CD4-positive, alpha-beta memory T cell (primary cell): ENCODE results near the gene NATD1. TPM values are rescaled to one million over a fixed set of nuclear protein-coding genes. Genes with fewer than 3 reads are reported as not detected.
A peak's percentile ranks its signal among the peaks of the same experiment; 100 is the strongest.

Experiments used
- CTCF ChIA-PET: fragments of 350-600 bp; sonication (Branson Sonifier 250); formaldehyde crosslinking; loops from one replicate; lab custom pipeline; 2021; ENCODE audit warnings: inconsistent platforms; ENCODE audit not compliant: partially characterized antibody; lab: Charles Lee
- POLR2A ChIA-PET: fragments of 350-600 bp; sonication (Branson Sonifier 250); formaldehyde crosslinking; loops from one replicate; lab custom pipeline; 2021; ENCODE audit not compliant: partially characterized antibody; lab: Charles Lee
- DNase-seq, 5 donors: peaks; one replicate each; pipeline versions ENCODE4 v3.0.0 to v3.0.0-alpha.2; 2020 to 2022; ENCODE audit warnings: mixed read lengths in 1 of 5
- H3K27ac ChIP-seq: one replicate; pipeline ENCODE4 v1.7.0; 2013; ENCODE audit warnings: low read depth, low read length
- H3K27me3 ChIP-seq: 2 replicates; pipeline ENCODE4 v1.7.0; 2013; ENCODE audit warnings: mild to moderate bottlenecking, low read length, moderate library complexity; ENCODE audit not compliant: insufficient read depth
- H3K36me3 ChIP-seq: 2 replicates; pipeline ENCODE4 v1.7.0; 2013; ENCODE audit warnings: mild to moderate bottlenecking, low read length, moderate library complexity; ENCODE audit not compliant: insufficient read depth
- H3K4me1 ChIP-seq: 2 replicates; pipeline ENCODE4 v1.7.0; 2013; ENCODE audit warnings: mild to moderate bottlenecking, low read length, moderate library complexity; ENCODE audit not compliant: insufficient read depth
- H3K4me3 ChIP-seq, 2 donors: one replicate each; pipeline ENCODE4 v1.7.0; 2013; ENCODE audit warnings: low read length in 2 of 2, mild to moderate bottlenecking in 1 of 2
- H3K9me3 ChIP-seq, 2 donors: one replicate each; pipeline ENCODE4 v1.7.0; 2013; ENCODE audit warnings: low read length in 2 of 2, control low read depth in 1 of 2; ENCODE audit not compliant: control insufficient read depth in 1 of 2
- H3K27ac Mint-ChIP-seq, 7 donors: one replicate each; pipeline ENCODE4 v1.8.0; 2020 to 2021; ENCODE audit warnings: mixed read lengths in 7 of 7, mild to moderate bottlenecking in 6 of 7, inconsistent platforms in 3 of 7, moderate library complexity in 3 of 7
- H3K27me3 Mint-ChIP-seq, 2 donors: one replicate each; pipeline ENCODE4 v1.8.0; 2020 to 2021; ENCODE audit warnings: mixed read lengths in 2 of 2
- H3K36me3 Mint-ChIP-seq, 2 donors: one replicate each; pipeline ENCODE4 v1.8.0; 2020 to 2021; ENCODE audit warnings: mixed read lengths in 2 of 2, inconsistent platforms in 1 of 2, mild to moderate bottlenecking in 1 of 2
- H3K4me1 Mint-ChIP-seq, 4 donors: one replicate each; pipeline ENCODE4 v1.8.0; 2020 to 2021; ENCODE audit warnings: mixed read lengths in 4 of 4, mild to moderate bottlenecking in 1 of 4
- H3K4me3 Mint-ChIP-seq, 8 donors: one replicate each; pipeline ENCODE4 v1.8.0; 2020 to 2021; ENCODE audit warnings: mixed read lengths in 8 of 8, mild to moderate bottlenecking in 7 of 8, moderate library complexity in 6 of 8, inconsistent platforms in 3 of 8
- H3K9me3 Mint-ChIP-seq, 8 donors: one replicate each; pipeline ENCODE4 v1.8.0; 2020 to 2021; ENCODE audit warnings: mixed read lengths in 8 of 8, mild to moderate bottlenecking in 5 of 8, inconsistent platforms in 3 of 8, moderate library complexity in 1 of 8
- intact Hi-C: fragments of 100-400 bp; cut with micrococcal nuclease; formaldehyde crosslinking; loops from one replicate; pipeline ENCODE4 v1.15.1; 2023
- polyA plus RNA-seq, 2 donors: library from polyadenylated mRNA; unstranded; fragments of 300-500 nt; fragmentation: Illumina TruSeq; gene quantifications; one replicate each; pipeline ENCODE4 v1.2.3, GENCODE V29; 2021
- total RNA-seq, 2 experiments: library from RNA; stranded (reverse); gene quantifications; one replicate each; pipeline ENCODE4 v1.2.3, GENCODE V29; 2021

Gene NATD1
- total and polyA plus RNA-seq, 4 experiments from 2014 or later, result 0.32 to 13.5 (median 7.7) TPM

DNA sequence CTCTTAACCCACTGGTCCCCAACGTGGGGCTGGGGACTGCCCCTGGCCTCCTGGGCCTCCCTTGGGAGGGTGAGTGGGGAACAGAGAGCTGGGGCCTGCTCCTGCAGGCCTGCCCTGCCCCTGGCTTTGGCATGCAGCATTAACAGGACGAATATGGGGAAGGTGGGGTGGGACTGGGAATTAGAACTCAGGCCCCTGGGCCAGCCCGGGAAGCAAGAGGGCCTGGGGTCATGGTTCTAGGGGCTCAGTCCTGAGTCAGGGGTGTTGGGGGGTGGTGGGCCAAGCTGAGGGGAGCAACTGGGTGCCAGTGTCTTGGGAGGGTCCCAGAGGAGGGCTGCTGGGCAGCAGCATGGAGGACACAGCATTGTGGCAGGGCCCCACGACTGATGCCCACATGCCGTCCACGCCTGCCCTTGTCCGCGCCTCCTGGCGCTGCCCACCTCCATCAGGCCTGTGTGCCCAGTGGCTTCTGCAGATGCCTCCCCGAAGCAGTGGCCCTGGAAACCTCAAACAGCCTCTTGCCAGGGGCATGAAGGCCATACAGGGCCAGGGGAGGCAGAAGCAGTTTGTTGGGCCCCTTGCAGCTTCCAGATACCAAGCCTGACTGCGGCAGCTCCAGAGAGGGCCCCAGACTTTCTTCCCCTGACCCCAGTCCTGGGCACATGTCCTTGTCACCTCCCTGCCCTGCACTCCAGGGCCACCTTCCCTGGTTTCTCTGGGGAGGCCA is 36.1 kb upstream of the NATD1 start:
- peaks cover 0 to 4% of the 10 kb centered on the region in 2 donors for H3K27me3 Mint-ChIP-seq

GRCh38 chr17:21288571-21289017 is 35.4 kb upstream of the NATD1 start:
- ChIA-PET POLR2A (interaction anchor here (0.5 to 4.3 kb wide), 11 partner anchors 9 to 245 kb away, joined by 3 to 59 read pairs (median 11); partner anchors contain the start of genes NATD1, TMEM11 and USP22), CTCF (interaction anchor here (1.0 to 4.3 kb wide), 5 partner anchors 11 to 245 kb away, joined by 3 to 56 read pairs (median 4); no protein-coding TSS in a partner anchor)
- Mint-ChIP-seq H3K27me3 (peaks cover 0 to 4% of the 10 kb centered on the region in 2 donors), H3K4me3 (peak overlapping the region; percentile 95 to 99 (median 96)), H3K36me3 (peaks cover 0 to 34% of the 10 kb centered on the region in 2 donors), H3K9me3 (peaks cover 0 to 10% (median 5%) of the 10 kb centered on the region in 8 donors), H3K4me1 (peaks cover 29 to 69% (median 48%) of the 10 kb centered on the region in 4 donors), H3K27ac (peak overlapping the region; percentile 97 to 99 (median 98))
- peak overlapping the region; percentile 94 for H3K27ac ChIP-seq
- DNase-seq, result peak in 1 of 5 donors; percentile 48
- no peaks in the 10 kb centered on the region for H3K9me3 ChIP-seq
- peak overlapping the region in 1 of 2 donors; percentile 87 for H3K4me3 ChIP-seq
- H3K27me3 ChIP-seq, result no peaks in the 10 kb centered on the region
- H3K36me3 ChIP-seq, result no peaks in the 10 kb centered on the region
- H3K4me1 ChIP-seq, result peaks cover 52% of the 10 kb centered on the region
- intact Hi-C loops, result loop anchor here (1.0 kb wide), 3 partner anchors 8 to 169 kb away; partner anchors contain the start of gene NATD1

More for the DNA sequence above, 36.1 kb upstream of the NATD1 start:
- peaks cover 29 to 70% (median 49%) of the 10 kb centered on the region in 4 donors for H3K4me1 Mint-ChIP-seq
- peak overlapping the region; percentile 97 to 99 (median 98) for H3K27ac Mint-ChIP-seq
- intact Hi-C loops, result no loop called here
- Histone ChIP-seq H3K4me3 (no peak overlapping the region), H3K36me3 (no peaks in the 10 kb centered on the region), H3K27ac (peak overlapping the region; percentile 94), H3K4me1 (peaks cover 52% of the 10 kb centered on the region), H3K9me3 (no peaks in the 10 kb centered on the region), H3K27me3 (no peaks in the 10 kb centered on the region)
- H3K4me3 Mint-ChIP-seq, result peak overlapping the region in 2 of 8 donors; percentile 47 to 98
- ChIA-PET POLR2A (interaction anchor here (0.5 to 1.6 kb wide), 3 partner anchors 11 to 246 kb away, joined by 3 to 6 read pairs (median 5); partner anchors contain the start of gene USP22), CTCF (interaction anchor here (0.6 to 2.3 kb wide), 2 partner anchors 9 to 239 kb away, joined by 4 to 16 read pairs; no protein-coding TSS in a partner anchor)
- peaks cover 0 to 10% (median 5%) of the 10 kb centered on the region in 8 donors for H3K9me3 Mint-ChIP-seq
- peaks cover 0 to 33% of the 10 kb centered on the region in 2 donors for H3K36me3 Mint-ChIP-seq
- peak in 1 of 5 donors; percentile 34 for DNase-seq

DNA sequence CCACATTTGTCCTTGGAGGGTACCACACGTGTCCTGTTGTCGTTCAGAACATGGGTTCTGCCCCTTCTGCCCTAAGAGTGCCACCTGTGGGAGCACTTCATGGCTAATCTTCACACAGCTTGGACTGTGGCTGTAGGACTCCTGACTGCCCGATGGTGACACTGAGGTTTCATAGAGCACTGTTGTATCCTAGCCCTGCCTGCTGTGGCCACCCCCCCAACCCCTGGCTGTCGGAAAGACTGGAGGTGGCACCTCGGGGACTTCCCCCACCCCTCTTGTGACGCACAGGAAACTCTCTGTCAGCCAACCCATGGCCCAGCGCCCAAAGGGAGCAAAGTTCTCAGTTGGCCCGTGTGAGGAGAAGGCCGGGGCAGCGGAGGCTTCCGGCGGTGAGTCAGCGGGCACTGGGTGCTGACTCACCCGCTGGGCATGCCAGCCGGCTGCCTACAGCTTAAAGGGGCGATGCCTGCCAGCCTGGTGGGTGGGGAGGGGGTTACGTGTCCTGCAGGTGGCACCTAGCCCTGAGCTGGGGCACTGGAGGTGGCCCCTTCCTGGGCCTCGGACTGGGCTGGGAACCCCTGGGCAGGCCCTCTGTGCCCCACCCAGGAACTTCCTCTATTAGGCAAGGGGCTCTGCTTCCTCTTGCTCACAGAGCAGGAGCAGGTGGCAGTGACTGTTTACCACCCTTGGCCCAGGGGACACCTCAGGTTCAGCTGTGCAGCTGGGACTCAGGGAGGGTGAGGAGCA is 34.7 kb upstream of the NATD1 start:
- Histone ChIP-seq H3K9me3 (no peaks in the 10 kb centered on the region), H3K4me1 (peaks cover 57% of the 10 kb centered on the region), H3K27ac (peak overlapping the region; percentile 94), H3K4me3 (peak overlapping the region; percentile 76 to 87), H3K36me3 (no peaks in the 10 kb centered on the region), H3K27me3 (no peaks in the 10 kb centered on the region)
- intact Hi-C loops, result loop anchor here (1.0 kb wide), 3 partner anchors 8 to 169 kb away; partner anchors contain the start of gene NATD1
- ChIA-PET CTCF (interaction anchor here (1.0 to 4.3 kb wide), 7 partner anchors 10 to 245 kb away, joined by 3 to 56 read pairs (median 4); no protein-coding TSS in a partner anchor), POLR2A (interaction anchor here (0.7 to 4.3 kb wide), 13 partner anchors 8 to 245 kb away, joined by 3 to 59 read pairs (median 8); partner anchors contain the start of genes DHRS7B, NATD1, TMEM11 and USP22)
- Mint-ChIP-seq H3K27ac (peak overlapping the region; percentile 97 to 99 (median 98)), H3K4me3 (peak overlapping the region; percentile 95 to 99 (median 96)), H3K36me3 (peaks cover 0 to 34% of the 10 kb centered on the region in 2 donors), H3K27me3 (peaks cover 0 to 4% of the 10 kb centered on the region in 2 donors), H3K4me1 (peaks cover 31 to 69% (median 51%) of the 10 kb centered on the region in 4 donors), H3K9me3 (peaks cover 0 to 10% (median 3%) of the 10 kb centered on the region in 8 donors)
- peak; percentile 93 to 99 (median 95) for DNase-seq

- Mint-ChIP-seq H3K27me3 (peaks cover 0 to 2% of the 10 kb centered on the region in 2 donors), H3K4me1 (peaks cover 30 to 69% (median 51%) of the 10 kb centered on the region in 4 donors), H3K4me3 (peak overlapping the region; percentile 95 to 99 (median 96)), H3K9me3 (peaks cover 0 to 7% (median 0%) of the 10 kb centered on the region in 8 donors), H3K36me3 (peaks cover 0 to 31% of the 10 kb centered on the region in 2 donors), H3K27ac (peak overlapping the region; percentile 97 to 99 (median 98))
- Histone ChIP-seq H3K36me3 (no peaks in the 10 kb centered on the region), H3K27ac (peak overlapping the region; percentile 94), H3K27me3 (no peaks in the 10 kb centered on the region), H3K9me3 (no peaks in the 10 kb centered on the region), H3K4me3 (peak overlapping the region; percentile 76 to 87), H3K4me1 (peaks cover 57% of the 10 kb centered on the region)
- intact Hi-C loops, result no loop called here
- DNase-seq, result peak in 1 of 5 donors; percentile 71
- CTCF ChIA-PET, result interaction anchor here (0.6 to 4.3 kb wide), 9 partner anchors 9 to 1342 kb away, joined by 3 to 56 read pairs (median 3); no protein-coding TSS in a partner anchor
- POLR2A ChIA-PET, result interaction anchor here (1.2 to 4.3 kb wide), 11 partner anchors 8 to 244 kb away, joined by 3 to 59 read pairs (median 11); partner anchors contain the start of genes DHRS7B, NATD1, TMEM11 and USP22
These were observed 33.9 kb upstream of the NATD1 start for GRCh38 chr17:21286909-21287702.

DNA sequence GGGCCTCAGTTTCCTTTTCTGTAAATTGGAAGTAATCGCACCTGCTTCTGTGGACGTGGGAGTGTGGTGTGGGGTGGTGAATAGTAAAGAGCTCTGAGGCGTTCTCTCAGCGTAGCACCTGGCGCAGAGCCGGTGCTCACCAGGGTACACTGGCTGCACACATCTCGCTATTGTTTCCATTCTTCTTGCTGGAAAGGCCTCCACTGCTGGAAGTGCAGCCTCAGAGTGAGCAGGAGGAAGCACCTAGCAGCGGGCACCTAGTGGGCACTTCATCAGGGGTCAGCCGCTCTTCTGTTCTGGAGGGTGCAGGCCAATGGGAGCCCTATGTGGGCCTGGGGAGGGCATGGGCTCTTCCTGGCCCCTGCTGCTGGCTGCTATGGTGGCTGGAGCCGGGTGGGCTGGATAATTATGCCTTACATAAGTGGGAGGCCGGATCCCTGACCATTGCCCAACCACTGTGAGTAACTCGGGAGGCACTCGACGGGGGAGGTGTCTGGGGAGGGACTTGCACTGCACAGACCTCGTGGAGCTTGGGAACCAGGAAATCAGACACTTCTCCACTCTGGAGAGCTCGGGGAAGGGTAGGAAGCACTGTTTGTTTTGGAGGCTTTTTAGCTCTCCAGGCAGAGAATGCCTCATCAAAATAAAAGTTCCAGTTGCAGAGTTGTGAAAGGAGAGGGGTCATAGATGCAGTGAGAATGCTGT is 33.0 kb upstream of the NATD1 start:
- Histone ChIP-seq H3K27ac (peak overlapping the region; percentile 94), H3K4me1 (peaks cover 57% of the 10 kb centered on the region), H3K36me3 (no peaks in the 10 kb centered on the region), H3K27me3 (no peaks in the 10 kb centered on the region), H3K4me3 (peak overlapping the region; percentile 76 to 87), H3K9me3 (no peaks in the 10 kb centered on the region)
- ChIA-PET CTCF (interaction anchor here (0.6 to 4.3 kb wide), 7 partner anchors 8 to 1341 kb away, joined by 3 to 56 read pairs (median 4); no protein-coding TSS in a partner anchor), POLR2A (interaction anchor here (1.2 to 4.3 kb wide), 10 partner anchors 7 to 243 kb away, joined by 3 to 59 read pairs (median 13); partner anchors contain the start of genes DHRS7B, NATD1, TMEM11 and USP22)
- Mint-ChIP-seq H3K9me3 (peaks cover 0 to 4% (median 0%) of the 10 kb centered on the region in 8 donors), H3K27ac (peak overlapping the region; percentile 97 to 99 (median 98)), H3K36me3 (peaks cover 0 to 28% of the 10 kb centered on the region in 2 donors), H3K4me1 (peaks cover 28 to 76% (median 48%) of the 10 kb centered on the region in 4 donors), H3K27me3 (peaks cover 0 to 2% of the 10 kb centered on the region in 2 donors), H3K4me3 (peak overlapping the region; percentile 95 to 99 (median 96))
- DNase-seq, result peak in 1 of 5 donors; percentile 60
- intact Hi-C loops, result no loop called here
